HepG2 (cell line): ENCODE measurements around the gene SNRPD3. TPM values are rescaled to one million over a fixed set of nuclear protein-coding genes. Genes with fewer than 3 reads are reported as not detected.

ENCODE experiments used
- AHR ChIP-seq: IDR thresholded peaks from 2 replicates; pipeline ENCODE4 v1.6.1; 2018; ENCODE audit warnings: missing genetic modification reagents, missing compliant biosample characterization
- CBX1 ChIP-seq: IDR thresholded peaks from one replicate; pipeline ENCODE4 v1.6.1; 2016; ENCODE audit warnings: antibody characterized with exemption, low read depth
- HDAC1 ChIP-seq: sonication (generic); formaldehyde crosslinking; IDR thresholded peaks from 2 replicates; pipeline ENCODE4 v1.5.1; 2020; ENCODE audit warnings: mild to moderate bottlenecking, missing genetic modification reagents
- HNF1A ChIP-seq, 2 experiments: sonication (generic) in 1 of 2; formaldehyde crosslinking in 1 of 2; IDR thresholded peaks; 2 replicates each; pipeline versions ENCODE4 v1.4.0 to v1.6.1; 2016 to 2020; ENCODE audit warnings: borderline replicate concordance in 1 of 2, low read depth in 1 of 2, mild to moderate bottlenecking in 1 of 2, missing genetic modification reagents in 1 of 2
- MLXIP ChIP-seq: sonication (generic); formaldehyde crosslinking; IDR thresholded peaks from 2 replicates; pipeline ENCODE4 v1.9.0; 2021; ENCODE audit warnings: missing genetic modification reagents, borderline replicate concordance
- PRDM4 ChIP-seq: sonication (generic); formaldehyde crosslinking; IDR thresholded peaks from 2 replicates; pipeline ENCODE4 v1.9.0; 2021; ENCODE audit warnings: missing genetic modification reagents, borderline replicate concordance
- REPIN1 ChIP-seq: sonication (generic); formaldehyde crosslinking; IDR thresholded peaks from 2 replicates; pipeline ENCODE4 v1.8.0; 2022; ENCODE audit warnings: missing genetic modification reagents, low read depth, mild to moderate bottlenecking, borderline replicate concordance
- RFXANK ChIP-seq: IDR thresholded peaks from 2 replicates; pipeline ENCODE4 v1.6.1; 2016
- SNRNP70 ChIP-seq: fragments of 200-400 bp; formaldehyde crosslinking; IDR thresholded peaks from 2 replicates; pipeline ENCODE4 v1.6.1; 2017; ENCODE audit warnings: mild to moderate bottlenecking, low read depth, low read length, moderate library complexity
- ZNF143 ChIP-seq: sonication (generic); formaldehyde crosslinking; IDR thresholded peaks from 2 replicates; pipeline ENCODE4 v1.4.0; 2020; ENCODE audit warnings: missing genetic modification reagents
- ZNF282 ChIP-seq: fragments of 450-650 bp; IDR thresholded peaks from 2 replicates; pipeline ENCODE4 v1.6.1; 2018; ENCODE audit not compliant: partially characterized antibody
- ZNF3 ChIP-seq: IDR thresholded peaks from 2 replicates; pipeline ENCODE4 v1.7.0; 2017; ENCODE audit warnings: inconsistent platforms
- ZNF317 ChIP-seq: sonication (generic); formaldehyde crosslinking; IDR thresholded peaks from 2 replicates; pipeline ENCODE4 v1.5.0; 2020; ENCODE audit warnings: mild to moderate bottlenecking, missing genetic modification reagents
- ZNF614 ChIP-seq: IDR thresholded peaks from 2 replicates; pipeline ENCODE4 v1.6.1; 2018; ENCODE audit warnings: missing biosample characterization, missing genetic modification reagents, inconsistent platforms, borderline replicate concordance
- ZNF660 ChIP-seq: sonication (generic); formaldehyde crosslinking; IDR thresholded peaks from 2 replicates; pipeline ENCODE4 v1.5.1; 2020; ENCODE audit warnings: mild to moderate bottlenecking, low read depth, missing genetic modification reagents, borderline replicate concordance
- ZNF720 ChIP-seq: sonication (generic); formaldehyde crosslinking; IDR thresholded peaks from 2 replicates; pipeline ENCODE4 v1.4.0; 2020; ENCODE audit warnings: missing genetic modification reagents
- ZNF770 ChIP-seq: sonication (generic); formaldehyde crosslinking; IDR thresholded peaks from 2 replicates; pipeline ENCODE4 v1.5.0; 2020; ENCODE audit warnings: mild to moderate bottlenecking, missing genetic modification reagents
- polyA plus RNA-seq, 8 experiments: library from polyadenylated mRNA; depleted of rRNA in 3 of 8; stranded (reverse) in 7 of 8; unstranded in 1 of 8; fragments of >200 nt; fragmentation: Illumina TruSeq in 4 of 8; extraction: Trizol in 4 of 8; gene quantifications; 2 replicates each; pipeline versions ENCODE4 v1.2.1 to v1.2.3, GENCODE V29; 2011 to 2016; ENCODE audit warnings: low read depth in 4 of 8, missing spikeins in 1 of 8, mixed read lengths in 1 of 8; ENCODE audit not compliant: insufficient read depth in 1 of 8
- total RNA-seq, 5 experiments: library from RNA; depleted of rRNA; stranded (reverse); fragments of >200 nt; fragmentation: Illumina TruSeq; extraction: Trizol; gene quantifications; 2 replicates each; pipeline ENCODE4 v1.2.3, GENCODE V29; 2016; ENCODE audit warnings: low read depth in 1 of 5

The SNRPD3 gene
- total and polyA plus RNA-seq, 2 of the 13 experiments (the other 11 are each of a cell fraction or from before 2014, with no cell fraction given): 110 to 209 TPM

GRCh38 chr22:24593836-24594568 lies 38.2 kb downstream of the SNRPD3 start (continued):
- TF ChIP-seq HNF1A (IDR thresholded peaks at IDR 0.05; ENCODE audit: low read depth): peak; percentile 66; the same call in 1 of the 2 replicates
- TF ChIP-seq HNF1A (CRISPR knock-in tag; IDR thresholded peaks at IDR 0.05; ENCODE audit: borderline replicate concordance): no peak
- no peak for TF ChIP-seq ZNF282
- TF ChIP-seq AHR (CRISPR knock-in tag): peak; percentile 21; the same call in 1 of the 2 replicates
- no peak for TF ChIP-seq PRDM4
- peak; percentile 26; the same call in 1 of the 2 replicates for TF ChIP-seq ZNF770 (CRISPR knock-in tag)
- TF ChIP-seq REPIN1 (CRISPR knock-in tag): no peak
- TF ChIP-seq ZNF660 (CRISPR knock-in tag): no peak
- TF ChIP-seq HDAC1 (CRISPR knock-in tag): peak; percentile 69
- no peak for TF ChIP-seq ZNF720 (CRISPR knock-in tag)
- TF ChIP-seq ZNF614 (CRISPR knock-in tag): no peak
- no peak for TF ChIP-seq RFXANK
- no peak for TF ChIP-seq ZNF3
- TF ChIP-seq ZNF317 (CRISPR knock-in tag): 0 out of 2 replicates have a peak, but pooled peaks have one; percentile 12
- no peak for TF ChIP-seq SNRNP70
- no peak for TF ChIP-seq CBX1
- TF ChIP-seq ZNF143 (CRISPR knock-in tag): 0 out of 2 replicates have a peak, but pooled peaks have one; percentile 14
- no peak for TF ChIP-seq MLXIP
